ENCODE data around the gene OSGEP.

OSGEP gene

DNA sequence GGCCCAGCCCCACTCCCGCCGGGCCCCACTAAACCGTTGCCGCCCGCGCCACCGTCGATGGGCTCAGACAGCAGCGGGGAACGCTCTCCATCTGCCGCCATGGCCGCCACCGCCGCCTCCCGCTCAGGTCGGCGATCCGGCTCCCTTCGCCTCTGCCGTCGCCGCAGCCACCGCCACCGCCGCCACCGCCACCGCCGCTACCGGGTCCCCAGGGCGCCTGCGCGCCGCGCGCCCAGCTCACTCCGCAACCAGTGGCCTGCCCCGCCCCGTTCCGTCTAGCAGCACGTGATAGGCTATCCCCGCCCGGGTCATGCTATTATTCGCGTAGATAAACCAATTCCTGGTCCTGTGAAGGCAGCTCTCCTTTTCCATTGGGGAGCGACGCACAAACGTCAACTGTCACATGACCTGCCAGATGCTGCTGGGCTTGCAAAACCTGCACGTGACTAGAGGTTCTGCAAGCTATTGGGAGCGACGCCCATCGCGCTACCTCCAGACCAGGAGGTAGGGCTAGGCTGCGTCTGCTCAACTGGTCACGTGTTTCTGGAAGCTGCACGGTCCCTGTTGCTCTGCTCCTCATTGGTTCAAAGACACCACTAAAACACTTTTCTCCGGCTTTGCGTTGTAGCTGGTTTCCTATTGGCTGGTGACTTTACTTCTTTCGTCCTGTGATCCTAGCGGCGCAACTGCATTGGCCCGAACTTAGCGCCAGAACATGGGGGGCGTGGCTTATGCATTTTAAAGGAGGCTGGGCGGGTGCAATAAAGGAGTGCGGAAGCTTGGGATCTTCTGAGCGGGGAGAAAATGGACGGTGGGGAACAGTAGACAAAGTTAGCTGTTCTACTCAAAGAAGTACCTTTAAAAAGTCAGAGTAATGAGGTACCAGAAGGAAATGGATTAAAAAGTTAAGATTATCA is 6.9 kb upstream of the OSGEP start, which contains the start of gene PIP4P1:
PIP4P1 (minus strand) TSS at position 210 of the 917 bp plus-strand sequence; CDS start at position 101, 109 bp downstream.
- peak; percentile 100 for DNase-seq (ENCODE audit: low read depth in 1 of 2, low spot score in 1 of 2)
- H3K27me3 ChIP-seq (ENCODE audit: insufficient read depth, poor library complexity, severe bottlenecking) = no peaks in the 10 kb centered on the region
- peak; percentile 75 for TF ChIP-seq POLR2AphosphoS5 (IDR thresholded peaks at IDR 0.05; ENCODE audit: low read depth)
- TF ChIP-seq, protein P1, sequence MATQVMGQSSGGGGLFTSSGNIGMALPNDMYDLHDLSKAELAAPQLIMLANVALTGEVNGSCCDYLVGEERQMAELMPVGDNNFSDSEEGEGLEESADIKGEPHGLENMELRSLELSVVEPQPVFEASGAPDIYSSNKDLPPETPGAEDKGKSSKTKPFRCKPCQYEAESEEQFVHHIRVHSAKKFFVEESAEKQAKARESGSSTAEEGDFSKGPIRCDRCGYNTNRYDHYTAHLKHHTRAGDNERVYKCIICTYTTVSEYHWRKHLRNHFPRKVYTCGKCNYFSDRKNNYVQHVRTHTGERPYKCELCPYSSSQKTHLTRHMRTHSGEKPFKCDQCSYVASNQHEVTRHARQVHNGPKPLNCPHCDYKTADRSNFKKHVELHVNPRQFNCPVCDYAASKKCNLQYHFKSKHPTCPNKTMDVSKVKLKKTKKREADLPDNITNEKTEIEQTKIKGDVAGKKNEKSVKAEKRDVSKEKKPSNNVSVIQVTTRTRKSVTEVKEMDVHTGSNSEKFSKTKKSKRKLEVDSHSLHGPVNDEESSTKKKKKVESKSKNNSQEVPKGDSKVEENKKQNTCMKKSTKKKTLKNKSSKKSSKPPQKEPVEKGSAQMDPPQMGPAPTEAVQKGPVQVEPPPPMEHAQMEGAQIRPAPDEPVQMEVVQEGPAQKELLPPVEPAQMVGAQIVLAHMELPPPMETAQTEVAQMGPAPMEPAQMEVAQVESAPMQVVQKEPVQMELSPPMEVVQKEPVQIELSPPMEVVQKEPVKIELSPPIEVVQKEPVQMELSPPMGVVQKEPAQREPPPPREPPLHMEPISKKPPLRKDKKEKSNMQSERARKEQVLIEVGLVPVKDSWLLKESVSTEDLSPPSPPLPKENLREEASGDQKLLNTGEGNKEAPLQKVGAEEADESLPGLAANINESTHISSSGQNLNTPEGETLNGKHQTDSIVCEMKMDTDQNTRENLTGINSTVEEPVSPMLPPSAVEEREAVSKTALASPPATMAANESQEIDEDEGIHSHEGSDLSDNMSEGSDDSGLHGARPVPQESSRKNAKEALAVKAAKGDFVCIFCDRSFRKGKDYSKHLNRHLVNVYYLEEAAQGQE (IDR thresholded peaks at IDR 0.05; ENCODE audit: insufficient replicate concordance, low read depth) = no peak
- H3K4me3 ChIP-seq (replicated peaks; ENCODE audit: insufficient read depth, low read length) = peak within 1 kb of the TSS; percentile 90
- peak within 1 kb of the TSS; percentile 98 for H3K27ac ChIP-seq (replicated peaks)

DNA sequence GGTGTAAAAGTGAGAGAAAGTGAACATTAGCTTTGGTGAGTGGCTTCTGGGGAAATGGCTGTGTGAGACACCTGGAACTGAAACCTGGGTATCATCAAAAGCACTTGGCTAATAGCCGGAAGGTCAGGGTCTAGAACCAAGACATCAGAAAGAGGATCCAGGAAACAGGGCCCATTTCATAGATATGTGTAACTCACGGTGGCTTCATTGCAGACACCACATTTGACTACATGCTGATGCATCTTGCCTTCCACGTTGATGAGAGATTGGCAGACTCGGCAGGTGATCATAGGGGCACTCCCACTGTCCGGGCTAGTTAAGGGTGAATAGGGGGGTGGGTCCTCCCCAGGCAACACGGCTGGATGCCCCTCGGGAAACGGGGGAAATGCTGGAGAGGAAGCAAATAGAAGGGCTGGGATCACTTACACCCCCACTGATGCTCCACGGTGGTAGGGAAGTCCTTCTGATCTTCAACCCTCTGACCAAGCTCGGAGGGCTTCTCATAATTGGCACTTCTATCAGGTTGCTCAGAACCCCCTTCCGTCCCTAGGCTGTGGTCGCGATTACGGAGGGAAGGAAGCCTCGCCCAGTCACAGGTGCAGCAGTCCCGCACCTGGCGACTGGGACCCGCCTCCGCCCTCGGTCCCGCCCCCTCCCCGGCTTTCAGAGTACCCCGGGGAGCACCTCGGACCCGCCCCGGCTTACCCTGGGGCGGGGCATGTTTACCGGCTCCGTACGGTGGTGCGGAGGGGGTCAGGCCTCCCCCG is 6.0 kb upstream of the OSGEP start:
- H3K27ac ChIP-seq (replicated peaks) = peak overlapping the region; percentile 98
- peak in 1 of 2 experiments; percentile 17 for DNase-seq (ENCODE audit: low read depth in 1 of 2, low spot score in 1 of 2)
- peak overlapping the region; percentile 90 for H3K4me3 ChIP-seq (replicated peaks; ENCODE audit: insufficient read depth, low read length)
- H3K27me3 ChIP-seq (ENCODE audit: insufficient read depth, poor library complexity, severe bottlenecking) = no peaks in the 10 kb centered on the region
- TF ChIP-seq POLR2AphosphoS5 (IDR thresholded peaks at IDR 0.05; ENCODE audit: low read depth) (0 out of 2 replicates have a peak, but pooled peaks have one; percentile 7), GABPA (IDR thresholded peaks at IDR 0.05; ENCODE audit: low read depth) (no peak)

DNA sequence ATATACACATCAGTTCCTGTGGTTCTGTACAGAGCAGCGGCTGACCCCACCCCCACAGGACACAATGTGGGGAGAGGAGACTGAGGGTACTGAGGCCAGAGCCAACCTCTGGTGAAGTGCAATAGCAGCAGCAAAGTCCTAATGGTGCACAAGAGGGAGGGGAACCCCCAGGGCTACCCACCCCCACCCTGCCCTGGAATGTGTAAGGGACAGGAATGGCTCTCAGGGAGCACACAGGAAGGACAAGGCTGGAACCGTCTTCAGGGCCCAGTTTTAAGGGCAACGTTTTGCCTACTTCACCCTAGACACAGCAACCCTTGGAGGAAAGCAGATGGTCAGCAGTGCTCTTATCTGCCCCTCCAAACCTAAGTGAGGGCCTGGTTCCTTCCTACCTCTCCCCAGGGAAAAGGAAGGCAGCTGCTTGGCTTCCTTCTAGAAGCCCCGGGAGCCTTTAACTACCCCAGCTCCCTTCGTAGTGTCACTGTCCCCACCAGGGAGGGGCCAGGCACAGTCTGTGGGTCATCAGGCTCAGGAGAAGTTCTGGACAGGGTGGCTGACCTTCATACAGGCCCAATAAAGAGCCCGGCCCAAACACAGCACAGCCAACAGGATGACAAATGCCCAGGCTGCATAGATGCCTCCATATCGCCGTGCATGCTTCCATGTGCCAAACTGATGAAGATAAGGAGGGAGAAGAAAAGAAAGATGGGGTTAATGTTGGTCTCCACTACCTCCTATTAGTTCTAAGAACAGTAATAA is 3.6 kb upstream of the OSGEP start:
- H3K27me3 ChIP-seq (ENCODE audit: insufficient read depth, poor library complexity, severe bottlenecking) = no peaks in the 10 kb centered on the region
- DNase-seq (ENCODE audit: low read depth in 1 of 2, low spot score in 1 of 2) = peak in 1 of 2 experiments; percentile 38
- no peak for TF ChIP-seq GABPA (IDR thresholded peaks at IDR 0.05; ENCODE audit: low read depth)
- no peak for TF ChIP-seq SPI1 (IDR thresholded peaks at IDR 0.05; ENCODE audit: borderline replicate concordance, low read depth)
- TF ChIP-seq, protein P2, sequence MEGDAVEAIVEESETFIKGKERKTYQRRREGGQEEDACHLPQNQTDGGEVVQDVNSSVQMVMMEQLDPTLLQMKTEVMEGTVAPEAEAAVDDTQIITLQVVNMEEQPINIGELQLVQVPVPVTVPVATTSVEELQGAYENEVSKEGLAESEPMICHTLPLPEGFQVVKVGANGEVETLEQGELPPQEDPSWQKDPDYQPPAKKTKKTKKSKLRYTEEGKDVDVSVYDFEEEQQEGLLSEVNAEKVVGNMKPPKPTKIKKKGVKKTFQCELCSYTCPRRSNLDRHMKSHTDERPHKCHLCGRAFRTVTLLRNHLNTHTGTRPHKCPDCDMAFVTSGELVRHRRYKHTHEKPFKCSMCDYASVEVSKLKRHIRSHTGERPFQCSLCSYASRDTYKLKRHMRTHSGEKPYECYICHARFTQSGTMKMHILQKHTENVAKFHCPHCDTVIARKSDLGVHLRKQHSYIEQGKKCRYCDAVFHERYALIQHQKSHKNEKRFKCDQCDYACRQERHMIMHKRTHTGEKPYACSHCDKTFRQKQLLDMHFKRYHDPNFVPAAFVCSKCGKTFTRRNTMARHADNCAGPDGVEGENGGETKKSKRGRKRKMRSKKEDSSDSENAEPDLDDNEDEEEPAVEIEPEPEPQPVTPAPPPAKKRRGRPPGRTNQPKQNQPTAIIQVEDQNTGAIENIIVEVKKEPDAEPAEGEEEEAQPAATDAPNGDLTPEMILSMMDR (IDR thresholded peaks at IDR 0.05; ENCODE audit: insufficient read depth, low read length) = no peak
- TF ChIP-seq POLR2AphosphoS5 (IDR thresholded peaks at IDR 0.05; ENCODE audit: low read depth) = no peak; the same call in 1 of the 2 replicates
- TF ChIP-seq, protein P1 (IDR thresholded peaks at IDR 0.05; ENCODE audit: insufficient replicate concordance, low read depth) = no peak
- peak overlapping the region; percentile 98 for H3K27ac ChIP-seq (replicated peaks)
- no peak overlapping the region for H3K4me3 ChIP-seq (replicated peaks; ENCODE audit: insufficient read depth, low read length)

DNA sequence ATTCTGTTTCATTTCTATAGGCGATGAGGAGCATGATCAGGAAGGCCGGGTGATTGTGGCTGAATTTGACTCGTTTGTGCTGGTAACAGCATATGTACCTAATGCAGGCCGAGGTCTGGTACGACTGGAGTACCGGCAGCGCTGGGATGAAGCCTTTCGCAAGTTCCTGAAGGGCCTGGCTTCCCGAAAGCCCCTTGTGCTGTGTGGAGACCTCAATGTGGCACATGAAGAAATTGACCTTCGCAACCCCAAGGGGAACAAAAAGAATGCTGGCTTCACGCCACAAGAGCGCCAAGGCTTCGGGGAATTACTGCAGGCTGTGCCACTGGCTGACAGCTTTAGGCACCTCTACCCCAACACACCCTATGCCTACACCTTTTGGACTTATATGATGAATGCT is 2.4 kb upstream of the OSGEP start:
- Histone ChIP-seq H3K27ac (replicated peaks) (peak overlapping the region; percentile 98), H3K4me3 (replicated peaks; ENCODE audit: insufficient read depth, low read length) (peak overlapping the region; percentile 81), H3K27me3 (ENCODE audit: insufficient read depth, poor library complexity, severe bottlenecking) (no peaks in the 10 kb centered on the region)
- peak; percentile 75 to 86 for DNase-seq (ENCODE audit: low read depth in 1 of 2, low spot score in 1 of 2)
- TF ChIP-seq SPI1 (IDR thresholded peaks at IDR 0.05; ENCODE audit: borderline replicate concordance, low read depth) (no peak; the same call in 1 of the 2 replicates), GABPA (IDR thresholded peaks at IDR 0.05; ENCODE audit: low read depth) (peak; percentile 19; the same call in 1 of the 2 replicates), POLR2AphosphoS5 (IDR thresholded peaks at IDR 0.05; ENCODE audit: low read depth) (peak; percentile 86)
- TF ChIP-seq, protein P1 (IDR thresholded peaks at IDR 0.05; ENCODE audit: insufficient replicate concordance, low read depth) = peak; percentile 16
- TF ChIP-seq, protein P2 (IDR thresholded peaks at IDR 0.05; ENCODE audit: insufficient read depth, low read length) = no peak

All from HL-60 (cell line).